GM12878 (cell line): ENCODE results near the gene WWP2. TPM values are rescaled to one million over a fixed set of nuclear protein-coding genes. Genes with fewer than 3 reads are reported as not detected.

Source experiments
- BACH1 ChIP-seq: fragments of 450-650 bp; IDR thresholded peaks from 2 replicates; pipeline ENCODE4 v1.6.1; 2017; ENCODE audit warnings: mild to moderate bottlenecking, borderline replicate concordance
- BCLAF1 ChIP-seq: fragments of 450-650 bp; IDR thresholded peaks from 2 replicates; pipeline ENCODE4 v1.6.1; 2017; ENCODE audit warnings: antibody characterized with exemption, mild to moderate bottlenecking, moderate library complexity
- CBFB ChIP-seq: IDR thresholded peaks from 2 replicates; pipeline ENCODE4 v1.6.1; 2016; ENCODE audit warnings: antibody characterized with exemption, low read depth
- CHD2 ChIP-seq: IDR thresholded peaks from 2 replicates; pipeline ENCODE4 v1.6.1; 2011; ENCODE audit warnings: low read depth, low read length, improper control_type of control experiment, borderline replicate concordance
- CREB1 ChIP-seq: IDR thresholded peaks from 2 replicates; pipeline ENCODE4 v1.6.1; 2012; ENCODE audit warnings: low read depth, mild to moderate bottlenecking, inconsistent platforms
- FOXM1 ChIP-seq: IDR thresholded peaks from 2 replicates; pipeline ENCODE4 v1.6.1; 2012; ENCODE audit warnings: low read depth, mild to moderate bottlenecking, inconsistent platforms, low read length, moderate library complexity
- KAT2A ChIP-seq: conservative IDR thresholded peaks from 2 replicates; pipeline ENCODE4 v1.6.1; 2011; ENCODE audit warnings: low read depth, low read length; ENCODE audit not compliant: control insufficient read depth
- MAX ChIP-seq: IDR thresholded peaks from 2 replicates; pipeline ENCODE4 v1.6.1; 2012; ENCODE audit warnings: low read depth, low read length, improper control_type of control experiment
- MXI1 ChIP-seq: fragments of 150-350 bp; IDR thresholded peaks from 2 replicates; pipeline ENCODE4 v1.6.1; 2011; ENCODE audit warnings: low read depth, mild to moderate bottlenecking, inconsistent platforms, low read length, improper control_type of control experiment
- NFYB ChIP-seq: IDR thresholded peaks from 2 replicates; pipeline ENCODE4 v1.6.1; 2011; ENCODE audit warnings: low read depth, mild to moderate bottlenecking, low read length, improper control_type of control experiment, moderate library complexity; ENCODE audit not compliant: insufficient read depth
- PAX5 ChIP-seq: IDR thresholded peaks from 2 replicates; pipeline ENCODE4 v1.6.1; 2011; ENCODE audit warnings: low read depth, low read length, borderline replicate concordance
- POLR2A ChIP-seq: IDR thresholded peaks from 2 replicates; pipeline ENCODE4 v1.6.1; 2011; ENCODE audit warnings: low read depth, mild to moderate bottlenecking, low read length
- POLR2AphosphoS5 ChIP-seq: IDR thresholded peaks from 2 replicates; pipeline ENCODE4 v1.6.1; 2011; ENCODE audit warnings: mild to moderate bottlenecking, low read length, inconsistent platforms
- POU2F2 ChIP-seq: IDR thresholded peaks from 3 replicates; pipeline ENCODE4 v1.6.1; 2011; ENCODE audit warnings: low read depth, mild to moderate bottlenecking, low read length, borderline replicate concordance
- RCOR1 ChIP-seq: conservative IDR thresholded peaks from 2 replicates; pipeline ENCODE4 v1.6.1; 2012; ENCODE audit warnings: low read depth, low read length, improper control_type of control experiment
- RUNX3 ChIP-seq: IDR thresholded peaks from 2 replicates; pipeline ENCODE4 v1.6.1; 2012; ENCODE audit warnings: low read length, inconsistent platforms
- SIN3A ChIP-seq: IDR thresholded peaks from 2 replicates; pipeline ENCODE4 v1.6.1; 2012; ENCODE audit warnings: low read depth, low read length, improper control_type of control experiment
- SP1 ChIP-seq: IDR thresholded peaks from one replicate; pipeline ENCODE4 v1.6.1; 2011; ENCODE audit warnings: low read depth, low read length
- STAT1 ChIP-seq: fragments of 450-650 bp; conservative IDR thresholded peaks from 2 replicates; pipeline ENCODE4 v1.6.1; 2014; ENCODE audit warnings: antibody characterized with exemption, mild to moderate bottlenecking
- TBL1XR1 ChIP-seq: IDR thresholded peaks from 2 replicates; pipeline ENCODE4 v1.6.1; 2012; ENCODE audit warnings: low read depth, low read length, improper control_type of control experiment
- TCF12 ChIP-seq: IDR thresholded peaks from 2 replicates; pipeline ENCODE4 v1.6.1; 2011; ENCODE audit warnings: low read depth, mild to moderate bottlenecking, low read length
- USF2 ChIP-seq: IDR thresholded peaks from 2 replicates; pipeline ENCODE4 v1.6.1; 2011; ENCODE audit warnings: low read depth, low read length, improper control_type of control experiment, borderline replicate concordance
- ZBTB40 ChIP-seq: fragments of 450-650 bp; IDR thresholded peaks from 2 replicates; pipeline ENCODE4 v1.6.1; 2016; ENCODE audit warnings: mild to moderate bottlenecking, moderate library complexity, borderline replicate concordance
- polyA plus RNA-seq, 11 experiments: library from polyadenylated mRNA; depleted of rRNA in 4 of 11; unstranded in 6 of 11; stranded (reverse) in 5 of 11; fragments of >200 nt; fragmentation: Nextera tagmentation in 4 of 11; fragmentation: Illumina TruSeq in 1 of 11; extraction: Ambion mirVana in 4 of 11; extraction: Trizol in 1 of 11; gene quantifications; 1 replicate in 1 of 11; 2 replicates in 10 of 11; pipeline versions ENCODE4 v1.2.1 to v1.2.3, GENCODE V29; 2011 to 2016; ENCODE audit warnings: inconsistent platforms in 2 of 11, missing spikeins in 2 of 11, low read depth in 1 of 11
- total RNA-seq, 4 experiments: library from RNA; depleted of rRNA in 3 of 4; stranded (reverse); fragments of >200 nt in 3 of 4; fragmentation: Illumina TruSeq in 1 of 4; extraction: Trizol in 1 of 4; gene quantifications; 2 replicates each; pipeline versions ENCODE4 v1.2.1 to v1.2.3, GENCODE V29; 2013 to 2021

The WWP2 gene
- total and polyA plus RNA-seq, 10 of the 15 experiments (the other 5 are each of a cell fraction or from before 2014, with no cell fraction given) = 2.8 to 47.0 (median 23.8) TPM

GRCh38 chr16:69726313-69727060, 35.6 kb upstream of the WWP2 start, which contains the start of gene NQO1 (continued):
- peak; percentile 50; the same call in 1 of the 2 replicates for TF ChIP-seq ZBTB40
- peak; percentile 58; the same call in 1 of the 2 replicates for TF ChIP-seq NFYB
- peak; percentile 53 for TF ChIP-seq SP1
- peak; percentile 11; the same call in 2 of the 3 replicates for TF ChIP-seq POU2F2
- TF ChIP-seq TBL1XR1 = 0 out of 2 replicates have a peak, but pooled peaks have one; percentile 8
- TF ChIP-seq STAT1 = peak; percentile 41; the same call in 1 of the 2 replicates
- peak; percentile 5; the same call in 1 of the 2 replicates for TF ChIP-seq CREB1
- no peak for TF ChIP-seq USF2
- peak; percentile 80; the same call in 1 of the 2 replicates for TF ChIP-seq MAX
- TF ChIP-seq RCOR1 = 0 out of 2 replicates have a peak, but pooled peaks have one; percentile 27
- TF ChIP-seq BACH1 = peak; percentile 98
- TF ChIP-seq KAT2A = no peak
- TF ChIP-seq FOXM1 = no peak
- TF ChIP-seq CHD2 = peak; percentile 50
- 0 out of 2 replicates have a peak, but pooled peaks have one; percentile 38 for TF ChIP-seq PAX5
- TF ChIP-seq CBFB = peak; percentile 85
- no peak for TF ChIP-seq SIN3A
- peak; percentile 92 for TF ChIP-seq POLR2A
- 0 out of 2 replicates have a peak, but pooled peaks have one; percentile 18 for TF ChIP-seq TCF12
- no peak for TF ChIP-seq BCLAF1
- peak; percentile 24; the same call in 1 of the 2 replicates for TF ChIP-seq RUNX3
- peak; percentile 96 for TF ChIP-seq MXI1
- peak; percentile 74 for TF ChIP-seq POLR2AphosphoS5
